GM06990 (cell line): Measurements from ENCODE around the gene IAPP.
"Not testable (repeated sequence)": the region's sequence is repeated elsewhere in the genome, so short reads cannot be mapped to it uniquely, and the experiment has no call there.

ENCODE experiments used
- DNase-seq: peaks from one replicate; pipeline ENCODE4 v3.0.0-alpha.2; 2011; ENCODE audit not compliant: insufficient read length; ENCODE audit errors: extremely low read depth
- H3K27me3 ChIP-seq: replicated peaks from 2 replicates; pipeline ENCODE4 v1.6.0; 2011; ENCODE audit warnings: low read length; ENCODE audit not compliant: control insufficient read depth, insufficient read depth
- H3K36me3 ChIP-seq: 2 replicates; pipeline ENCODE4 v1.5.1; 2011; ENCODE audit warnings: low read length; ENCODE audit not compliant: control insufficient read depth, insufficient read depth
- H3K4me3 ChIP-seq: replicated peaks from 2 replicates; pipeline ENCODE4 v1.5.1; 2011; ENCODE audit warnings: low read depth, mild to moderate bottlenecking, control low read depth, low read length
- CTCF ChIP-seq: IDR thresholded peaks from 2 replicates; pipeline ENCODE4 v1.5.1; 2011; ENCODE audit warnings: low read length, control low read depth, mild to moderate bottlenecking, inconsistent platforms; ENCODE audit not compliant: insufficient read depth, poor library complexity, severe bottlenecking

Gene IAPP

GRCh38 chr12:21353948-21354347 lies 18.8 kb upstream of the IAPP start:
- Histone ChIP-seq H3K27me3 (no peaks in the 10 kb centered on the region), H3K36me3 (no peaks in the 10 kb centered on the region), H3K4me3 (no peak overlapping the region)
- TF ChIP-seq CTCF: no peak
- DNase-seq: no peak

- Histone ChIP-seq H3K27me3 (no peaks in the 10 kb centered on the region), H3K36me3 (no peaks in the 10 kb centered on the region), H3K4me3 (no peak overlapping the region)
- no peak for DNase-seq
- TF ChIP-seq CTCF: no peak
Observed at GRCh38 chr12:21354641-21355040, 18.1 kb upstream of the IAPP start.

- not testable (repeated sequence) for H3K27me3 ChIP-seq, DNase-seq, H3K4me3 ChIP-seq, H3K36me3 ChIP-seq
Observed at GRCh38 chr12:21360632-21361031, 12.1 kb upstream of the IAPP start.

GRCh38 chr12:21369141-21369980 lies 3.3 kb upstream of the IAPP start:
- Histone ChIP-seq H3K4me3 (no peak overlapping the region), H3K36me3 (no peaks in the 10 kb centered on the region), H3K27me3 (no peaks in the 10 kb centered on the region)
- TF ChIP-seq CTCF: no peak
- no peak for DNase-seq

GRCh38 chr12:21370845-21371449 lies 1.8 kb upstream of the IAPP start:
- DNase-seq: no peak
- Histone ChIP-seq H3K36me3 (no peaks in the 10 kb centered on the region), H3K27me3 (no peaks in the 10 kb centered on the region), H3K4me3 (no peak overlapping the region)
- TF ChIP-seq CTCF: no peak

GRCh38 chr12:21379218-21379617 lies 6.5 kb downstream of the IAPP start:
- no peaks in the 10 kb centered on the region for H3K27me3 ChIP-seq
- H3K4me3 ChIP-seq: no peak overlapping the region
- no peak for DNase-seq
- H3K36me3 ChIP-seq: no peaks in the 10 kb centered on the region
- TF ChIP-seq CTCF: no peak

GRCh38 chr12:21381320-21381719 lies 8.6 kb downstream of the IAPP start:
- not testable (repeated sequence) for H3K36me3 ChIP-seq, H3K27me3 ChIP-seq, H3K4me3 ChIP-seq, DNase-seq
